UCSD-AML1 (cell line): ENCODE measurements around the gene PAPOLG.
"Not testable (repeated sequence)": the region's sequence is repeated elsewhere in the genome, so short reads cannot be mapped to it uniquely, and the experiment has no call there.

Experiments
- DNase-seq: peaks from one replicate; lab custom pipeline; 2025; ENCODE audit not compliant: unreplicated experiment; lab: John Stamatoyannopoulos, UW

The PAPOLG gene

GRCh38 chr2:60821587-60822302, 65.7 kb downstream of the PAPOLG start:
- no peak for DNase-seq

- no peak for DNase-seq
Observed at GRCh38 chr2:60822987-60823386, 66.9 kb downstream of the PAPOLG start.

GRCh38 chr2:60823694-60824305, 67.7 kb downstream of the PAPOLG start:
- no peak for DNase-seq

GRCh38 chr2:60825666-60826065, 69.6 kb downstream of the PAPOLG start:
- no peak for DNase-seq

- no peak for DNase-seq
Observed at GRCh38 chr2:60826111-60826510, 70.0 kb downstream of the PAPOLG start.

GRCh38 chr2:60826860-60827259, 70.8 kb downstream of the PAPOLG start:
- DNase-seq: not testable (repeated sequence)

GRCh38 chr2:60827369-60827768, 71.3 kb downstream of the PAPOLG start:
- no peak for DNase-seq

GRCh38 chr2:60830991-60831390, 74.9 kb downstream of the PAPOLG start:
- no peak for DNase-seq

GRCh38 chr2:60831921-60832320, 75.9 kb downstream of the PAPOLG start:
- DNase-seq: no peak

- DNase-seq: no peak
Observed at GRCh38 chr2:60832621-60833020, 76.6 kb downstream of the PAPOLG start.

GRCh38 chr2:60834270-60834717, 78.2 kb downstream of the PAPOLG start:
- DNase-seq: no peak

- DNase-seq: no peak
Observed at GRCh38 chr2:60836491-60836890, 80.4 kb downstream of the PAPOLG start.

- DNase-seq: no peak
Observed at GRCh38 chr2:60837123-60837522, 81.1 kb downstream of the PAPOLG start.

GRCh38 chr2:60838481-60838880, 82.4 kb downstream of the PAPOLG start:
- DNase-seq: no peak

GRCh38 chr2:60839126-60839813, 83.2 kb downstream of the PAPOLG start:
- no peak for DNase-seq

GRCh38 chr2:60840880-60841279, 84.8 kb downstream of the PAPOLG start:
- peak; percentile 20 for DNase-seq

GRCh38 chr2:60843006-60843405, 86.9 kb downstream of the PAPOLG start:
- DNase-seq: no peak

- no peak for DNase-seq
Observed at GRCh38 chr2:60844105-60844504, 88.0 kb downstream of the PAPOLG start.

- no peak for DNase-seq
Observed at GRCh38 chr2:60847854-60848253, 91.8 kb downstream of the PAPOLG start.
